Measurements from ENCODE around the gene GRHL1.

Gene GRHL1

DNA sequence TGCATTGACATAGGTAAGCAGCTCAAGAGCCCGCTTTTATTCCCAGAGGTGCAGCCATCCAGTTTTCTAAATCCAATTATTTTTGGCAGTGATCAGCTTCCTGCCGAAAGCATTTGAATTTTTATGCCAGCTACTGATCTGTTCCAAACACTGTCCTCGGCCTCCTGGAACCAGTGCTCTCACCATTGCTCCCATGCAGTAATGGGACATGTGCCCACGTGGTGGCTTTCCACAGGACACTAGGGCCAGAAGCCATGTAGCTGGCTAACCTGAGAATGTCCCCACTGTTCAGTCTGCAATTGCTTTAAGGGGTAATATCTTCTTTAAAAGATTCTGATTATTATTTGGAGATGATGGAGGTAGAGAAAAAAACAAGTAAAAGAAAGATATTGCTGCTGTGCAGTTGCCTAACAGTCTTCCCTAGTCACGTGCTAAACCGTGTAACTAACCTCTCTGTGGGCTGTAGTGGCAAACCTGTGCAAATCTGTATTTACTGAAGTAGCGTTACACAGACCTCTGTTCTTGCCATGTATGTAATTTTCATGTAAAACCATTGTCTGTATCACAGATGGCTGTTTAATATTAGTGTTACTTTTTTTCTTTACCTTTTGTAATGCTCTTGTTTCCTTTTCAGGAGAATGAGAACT, 13.0 kb downstream of the GRHL1 start:
- no peak overlapping the region for H4K8ac ChIP-seq (ENCODE audit: low read depth, low read length)
- H3K4me1 ChIP-seq (ENCODE audit: control insufficient read depth in 2 of 2, insufficient read depth in 1 of 2, low read depth in 1 of 2, low read length in 2 of 2) = peaks cover 7 to 20% of the 10 kb centered on the region in 2 donors
- H3K9me3 ChIP-seq (replicated peaks in 1 of 2; ENCODE audit: control insufficient read depth in 2 of 2, insufficient read depth in 1 of 2, low read depth in 1 of 2, low read length in 2 of 2) = no peaks in the 10 kb centered on the region
- no peaks in the 10 kb centered on the region for H3K79me1 ChIP-seq (ENCODE audit: low read depth, low read length)
- no peak overlapping the region for H2BK5ac ChIP-seq (ENCODE audit: low read length)
- H2AK5ac ChIP-seq (ENCODE audit: low read depth, low read length) = no peak overlapping the region
- peaks cover 0 to 2% of the 10 kb centered on the region in 2 donors for H3K36me3 ChIP-seq (replicated peaks in 1 of 2; ENCODE audit: control insufficient read depth in 2 of 2, insufficient read depth in 2 of 2, low read length in 2 of 2)
- no peaks in the 10 kb centered on the region for H3K27me3 ChIP-seq (ENCODE audit: control insufficient read depth in 3 of 3, insufficient read depth in 3 of 3, low read depth in 1 of 3, low read length in 3 of 3)
- H3K23ac ChIP-seq (ENCODE audit: low read depth, low read length, poor library complexity) = no peak overlapping the region
- H4K91ac ChIP-seq (ENCODE audit: low read depth, low read length, poor library complexity) = no peak overlapping the region
- no peak overlapping the region for H3K14ac ChIP-seq (ENCODE audit: low read length)
- no peak for DNase-seq (ENCODE audit: low spot score)
- H2AFZ ChIP-seq (ENCODE audit: low read length) = no peak overlapping the region
- no peak overlapping the region for H3K4me2 ChIP-seq (ENCODE audit: insufficient read depth, low read length, poor library complexity, severe bottlenecking)
- no peak overlapping the region for H3K27ac ChIP-seq (replicated peaks; ENCODE audit: low read length)
- H3K4me3 ChIP-seq (ENCODE audit: low read length in 2 of 2) = no peak overlapping the region
- no peak overlapping the region for H2BK12ac ChIP-seq (ENCODE audit: low read length)
- no CpG with 5 or more reads among the region's 7 CpGs for WGBS, 2 donors (ENCODE audit: extremely low coverage in 2 of 2, insufficient read length in 2 of 2, insufficient replicate concordance in 1 of 2)
- no peak overlapping the region for H2BK15ac ChIP-seq (ENCODE audit: low read length)
- H2BK120ac ChIP-seq (ENCODE audit: low read depth, low read length) = no peak overlapping the region
- H3K18ac ChIP-seq (ENCODE audit: low read length) = no peak overlapping the region
- H3K4ac ChIP-seq (ENCODE audit: low read length) = no peak overlapping the region
- H3K9ac ChIP-seq (ENCODE audit: low read depth, low read length, poor library complexity) = no peak overlapping the region

DNA sequence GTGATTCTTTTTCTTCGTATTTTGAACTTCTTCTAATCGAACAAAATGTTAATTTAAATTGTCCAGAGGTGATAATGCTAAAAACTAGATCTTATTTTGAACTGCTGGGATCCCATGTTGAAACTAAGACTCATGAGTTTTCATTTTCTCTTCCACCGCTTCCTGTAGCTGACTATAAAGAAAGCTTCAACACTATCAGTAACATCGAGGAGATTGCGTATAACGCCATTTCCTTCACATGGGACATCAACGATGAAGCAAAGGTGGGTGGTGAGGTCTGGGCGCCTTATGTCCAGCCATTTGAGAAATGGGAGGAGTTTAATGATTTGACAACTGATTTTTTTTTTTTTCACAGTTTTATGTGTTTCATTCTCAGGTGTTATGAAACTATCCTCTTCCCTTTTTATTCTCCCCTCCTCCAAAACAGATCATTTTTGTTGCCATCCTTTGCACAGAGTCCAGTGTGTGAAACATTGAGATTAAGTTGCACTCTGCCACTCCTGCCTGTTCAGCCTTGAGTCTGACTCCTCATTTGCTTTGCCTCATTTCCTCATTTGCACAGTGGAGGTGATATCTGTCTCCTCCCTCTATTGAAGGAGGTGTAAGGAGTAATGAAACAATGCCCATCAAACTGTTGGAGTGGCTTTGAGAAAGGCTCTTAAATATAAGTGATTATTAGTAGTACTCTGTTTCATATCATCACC, 13.8 kb downstream of the GRHL1 start:
- Histone ChIP-seq H3K9me3 (replicated peaks in 1 of 2; ENCODE audit: control insufficient read depth in 2 of 2, insufficient read depth in 1 of 2, low read depth in 1 of 2, low read length in 2 of 2) (no peaks in the 10 kb centered on the region), H3K14ac (ENCODE audit: low read length) (no peak overlapping the region), H3K4me3 (ENCODE audit: low read length in 2 of 2) (no peak overlapping the region), H3K4me2 (ENCODE audit: insufficient read depth, low read length, poor library complexity, severe bottlenecking) (no peak overlapping the region), H3K36me3 (replicated peaks in 1 of 2; ENCODE audit: control insufficient read depth in 2 of 2, insufficient read depth in 2 of 2, low read length in 2 of 2) (peaks cover 0 to 2% of the 10 kb centered on the region in 2 donors), H4K91ac (ENCODE audit: low read depth, low read length, poor library complexity) (no peak overlapping the region), H3K4ac (ENCODE audit: low read length) (no peak overlapping the region), H2AK5ac (ENCODE audit: low read depth, low read length) (no peak overlapping the region), H2BK15ac (ENCODE audit: low read length) (no peak overlapping the region), H3K27ac (replicated peaks; ENCODE audit: low read length) (no peak overlapping the region), H3K4me1 (ENCODE audit: control insufficient read depth in 2 of 2, insufficient read depth in 1 of 2, low read depth in 1 of 2, low read length in 2 of 2) (peaks cover 9 to 20% of the 10 kb centered on the region in 2 donors), H2BK12ac (ENCODE audit: low read length) (no peak overlapping the region), H3K23ac (ENCODE audit: low read depth, low read length, poor library complexity) (no peak overlapping the region), H3K79me1 (ENCODE audit: low read depth, low read length) (no peaks in the 10 kb centered on the region), H3K27me3 (ENCODE audit: control insufficient read depth in 3 of 3, insufficient read depth in 3 of 3, low read depth in 1 of 3, low read length in 3 of 3) (no peaks in the 10 kb centered on the region), H2BK120ac (ENCODE audit: low read depth, low read length) (no peak overlapping the region), H3K18ac (ENCODE audit: low read length) (no peak overlapping the region), H4K8ac (ENCODE audit: low read depth, low read length) (no peak overlapping the region), H2BK5ac (ENCODE audit: low read length) (no peak overlapping the region), H2AFZ (ENCODE audit: low read length) (no peak overlapping the region), H3K9ac (ENCODE audit: low read depth, low read length, poor library complexity) (no peak overlapping the region)
- no peak for DNase-seq (ENCODE audit: low spot score)
- WGBS, 2 donors (ENCODE audit: extremely low coverage in 2 of 2, insufficient read length in 2 of 2, insufficient replicate concordance in 1 of 2) = no CpG with 5 or more reads among the region's 8 CpGs

DNA sequence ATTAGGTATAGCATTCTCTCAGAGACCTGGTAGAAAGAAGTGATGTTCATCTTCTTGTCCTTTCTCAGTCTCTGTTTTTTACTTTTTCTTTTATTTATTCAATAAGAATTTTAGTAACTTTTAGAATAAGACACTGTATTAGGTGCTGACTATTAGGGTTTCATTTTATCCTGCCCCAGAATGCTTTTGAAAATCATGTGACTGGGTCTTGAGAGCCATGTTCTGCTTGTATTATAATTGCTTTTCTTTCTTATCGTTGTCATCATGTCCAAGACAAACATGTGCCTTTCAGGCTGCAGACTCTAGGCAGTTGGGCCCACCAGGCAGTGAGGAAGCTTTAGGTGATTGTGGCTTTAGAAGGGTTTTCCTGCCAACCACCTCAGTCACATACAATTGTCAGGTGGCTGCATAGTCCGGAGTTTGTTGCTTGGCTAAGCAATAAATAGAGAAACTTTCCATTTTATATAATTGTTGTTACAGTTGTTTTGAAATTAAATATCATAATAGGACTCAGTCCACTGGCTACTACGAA, 15.1 kb downstream of the GRHL1 start:
- no peak overlapping the region for H3K23ac ChIP-seq (ENCODE audit: low read depth, low read length, poor library complexity)
- no peak overlapping the region for H3K4ac ChIP-seq (ENCODE audit: low read length)
- no CpG with 5 or more reads among the region's 3 CpGs for WGBS, 2 donors (ENCODE audit: extremely low coverage in 2 of 2, insufficient read length in 2 of 2, insufficient replicate concordance in 1 of 2)
- no peaks in the 10 kb centered on the region for H3K27me3 ChIP-seq (ENCODE audit: control insufficient read depth in 3 of 3, insufficient read depth in 3 of 3, low read depth in 1 of 3, low read length in 3 of 3)
- H3K36me3 ChIP-seq (replicated peaks in 1 of 2; ENCODE audit: control insufficient read depth in 2 of 2, insufficient read depth in 2 of 2, low read length in 2 of 2) = peaks cover 0 to 2% of the 10 kb centered on the region in 2 donors
- H2AFZ ChIP-seq (ENCODE audit: low read length) = no peak overlapping the region
- H3K4me1 ChIP-seq (ENCODE audit: control insufficient read depth in 2 of 2, insufficient read depth in 1 of 2, low read depth in 1 of 2, low read length in 2 of 2) = peaks cover 9 to 11% of the 10 kb centered on the region in 2 donors
- no peak overlapping the region for H4K8ac ChIP-seq (ENCODE audit: low read depth, low read length)
- no peak overlapping the region for H2BK120ac ChIP-seq (ENCODE audit: low read depth, low read length)
- no peak overlapping the region for H3K18ac ChIP-seq (ENCODE audit: low read length)
- no peak for DNase-seq (ENCODE audit: low spot score)
- no peak overlapping the region for H3K4me3 ChIP-seq (ENCODE audit: low read length in 2 of 2)
- no peak overlapping the region for H2AK5ac ChIP-seq (ENCODE audit: low read depth, low read length)
- no peaks in the 10 kb centered on the region for H3K79me1 ChIP-seq (ENCODE audit: low read depth, low read length)
- no peak overlapping the region for H4K91ac ChIP-seq (ENCODE audit: low read depth, low read length, poor library complexity)
- H3K9me3 ChIP-seq (replicated peaks in 1 of 2; ENCODE audit: control insufficient read depth in 2 of 2, insufficient read depth in 1 of 2, low read depth in 1 of 2, low read length in 2 of 2) = no peaks in the 10 kb centered on the region
- no peak overlapping the region for H2BK12ac ChIP-seq (ENCODE audit: low read length)
- no peak overlapping the region for H3K14ac ChIP-seq (ENCODE audit: low read length)
- H2BK15ac ChIP-seq (ENCODE audit: low read length) = no peak overlapping the region
- no peak overlapping the region for H2BK5ac ChIP-seq (ENCODE audit: low read length)
- no peak overlapping the region for H3K4me2 ChIP-seq (ENCODE audit: insufficient read depth, low read length, poor library complexity, severe bottlenecking)
- H3K27ac ChIP-seq (replicated peaks; ENCODE audit: low read length) = no peak overlapping the region
- H3K9ac ChIP-seq (ENCODE audit: low read depth, low read length, poor library complexity) = no peak overlapping the region

DNA sequence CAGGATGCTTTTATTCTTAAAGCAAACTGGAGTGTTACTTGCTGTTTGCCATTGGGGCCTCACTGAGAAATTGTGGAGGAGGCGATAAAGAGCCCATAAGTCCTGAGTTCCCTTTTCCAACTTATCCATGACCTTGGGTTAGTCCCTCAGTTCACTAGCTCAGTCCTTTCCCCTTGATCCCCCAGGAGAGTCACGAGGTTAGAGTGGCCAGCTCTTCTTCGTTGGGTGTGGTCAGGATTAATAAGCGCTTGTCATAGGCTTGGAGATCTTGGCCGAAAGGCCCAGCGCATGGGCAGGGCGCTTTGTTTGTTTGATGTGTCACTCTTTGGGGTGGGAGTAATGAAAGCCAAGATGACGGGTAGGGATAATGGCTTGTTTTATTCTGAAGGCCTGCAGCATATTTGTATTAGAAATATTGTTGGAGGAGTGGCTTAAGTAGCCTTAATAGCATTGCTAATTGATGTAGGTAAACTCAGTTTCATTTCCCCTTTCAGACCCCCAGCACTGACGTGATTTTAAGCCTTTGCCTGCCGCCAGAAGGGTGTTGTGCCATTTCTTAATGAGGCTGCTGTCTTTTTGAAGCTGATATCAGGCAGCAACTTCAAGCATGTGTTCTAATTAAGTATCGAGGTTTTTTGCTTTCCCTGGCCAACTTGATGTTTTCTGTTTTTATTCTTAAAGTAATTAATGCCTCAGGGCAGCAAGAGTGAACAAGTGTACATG, 15.7 kb downstream of the GRHL1 start:
- Histone ChIP-seq H2BK12ac (ENCODE audit: low read length) (no peak overlapping the region), H3K4me2 (ENCODE audit: insufficient read depth, low read length, poor library complexity, severe bottlenecking) (no peak overlapping the region), H3K79me1 (ENCODE audit: low read depth, low read length) (no peaks in the 10 kb centered on the region), H4K91ac (ENCODE audit: low read depth, low read length, poor library complexity) (no peak overlapping the region), H3K23ac (ENCODE audit: low read depth, low read length, poor library complexity) (no peak overlapping the region), H3K27ac (replicated peaks; ENCODE audit: low read length) (no peak overlapping the region), H3K14ac (ENCODE audit: low read length) (no peak overlapping the region), H2BK5ac (ENCODE audit: low read length) (no peak overlapping the region), H2AK5ac (ENCODE audit: low read depth, low read length) (no peak overlapping the region), H2BK120ac (ENCODE audit: low read depth, low read length) (no peak overlapping the region), H3K4me3 (ENCODE audit: low read length in 2 of 2) (no peak overlapping the region), H2AFZ (ENCODE audit: low read length) (no peak overlapping the region), H2BK15ac (ENCODE audit: low read length) (no peak overlapping the region), H3K9me3 (replicated peaks in 1 of 2; ENCODE audit: control insufficient read depth in 2 of 2, insufficient read depth in 1 of 2, low read depth in 1 of 2, low read length in 2 of 2) (no peaks in the 10 kb centered on the region), H3K4ac (ENCODE audit: low read length) (no peak overlapping the region), H4K8ac (ENCODE audit: low read depth, low read length) (no peak overlapping the region), H3K27me3 (ENCODE audit: control insufficient read depth in 3 of 3, insufficient read depth in 3 of 3, low read depth in 1 of 3, low read length in 3 of 3) (no peaks in the 10 kb centered on the region), H3K36me3 (replicated peaks in 1 of 2; ENCODE audit: control insufficient read depth in 2 of 2, insufficient read depth in 2 of 2, low read length in 2 of 2) (peaks cover 0 to 2% of the 10 kb centered on the region in 2 donors), H3K18ac (ENCODE audit: low read length) (no peak overlapping the region), H3K4me1 (ENCODE audit: control insufficient read depth in 2 of 2, insufficient read depth in 1 of 2, low read depth in 1 of 2, low read length in 2 of 2) (peaks cover 10 to 14% of the 10 kb centered on the region in 2 donors), H3K9ac (ENCODE audit: low read depth, low read length, poor library complexity) (no peak overlapping the region)
- no peak for DNase-seq (ENCODE audit: low spot score)
- no CpG with 5 or more reads among the region's 11 CpGs for WGBS, 2 donors (ENCODE audit: extremely low coverage in 2 of 2, insufficient read length in 2 of 2, insufficient replicate concordance in 1 of 2)
